GM21529 (cell line): ENCODE results near the gene PAK1IP1.
A peak's percentile ranks its signal among the peaks of the same experiment; 100 is the strongest.
"Not testable (repeated sequence)": the region's sequence is repeated elsewhere in the genome, so short reads cannot be mapped to it uniquely, and the experiment has no call there.

Source experiments
- ATAC-seq: cut with Tn5 transposase; IDR thresholded peaks from one replicate; pipeline ENCODE4 v1.9.1; 2021; ENCODE audit not compliant: unreplicated experiment

The PAK1IP1 gene

DNA sequence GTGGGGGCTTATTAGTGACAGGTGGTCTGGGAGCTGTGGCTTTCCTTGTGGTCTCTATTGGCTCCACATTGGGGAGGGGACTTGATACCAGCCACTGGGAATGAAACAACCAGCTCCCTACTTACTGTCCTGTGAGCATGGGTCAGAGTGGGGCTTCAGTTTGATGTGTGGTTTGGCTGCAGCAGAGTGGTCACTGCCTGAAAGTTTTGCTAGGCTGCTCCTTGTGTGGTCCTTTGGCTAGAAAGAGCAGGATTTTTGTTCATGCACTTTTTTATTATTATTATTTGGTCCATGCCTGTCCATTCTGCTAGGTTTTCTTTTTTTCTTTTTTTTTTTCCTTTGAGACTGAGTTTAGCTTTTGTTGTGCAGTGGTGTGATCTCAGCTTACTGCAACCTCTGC is 45.3 kb downstream of the PAK1IP1 start:
- no peak for ATAC-seq

DNA sequence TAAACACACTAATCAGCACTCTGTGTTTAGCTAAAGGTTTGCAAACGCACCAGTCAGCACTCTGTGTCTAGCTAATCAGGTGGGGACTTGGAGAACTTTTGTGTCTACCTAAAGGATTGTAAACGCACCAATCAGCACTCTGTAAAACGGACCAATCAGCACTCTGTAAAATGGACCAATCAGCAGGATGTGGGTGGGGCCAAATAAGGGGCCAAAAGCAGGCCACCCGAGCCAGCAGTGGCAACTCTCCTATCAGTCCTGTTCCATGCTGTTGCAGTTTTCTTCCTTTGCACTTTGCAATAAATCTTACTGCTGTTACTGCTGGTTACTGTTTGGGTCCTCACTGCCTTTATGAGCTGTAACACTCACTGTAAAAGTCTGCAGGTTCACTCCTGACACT is 46.9 kb downstream of the PAK1IP1 start:
- not testable (repeated sequence) for ATAC-seq

DNA sequence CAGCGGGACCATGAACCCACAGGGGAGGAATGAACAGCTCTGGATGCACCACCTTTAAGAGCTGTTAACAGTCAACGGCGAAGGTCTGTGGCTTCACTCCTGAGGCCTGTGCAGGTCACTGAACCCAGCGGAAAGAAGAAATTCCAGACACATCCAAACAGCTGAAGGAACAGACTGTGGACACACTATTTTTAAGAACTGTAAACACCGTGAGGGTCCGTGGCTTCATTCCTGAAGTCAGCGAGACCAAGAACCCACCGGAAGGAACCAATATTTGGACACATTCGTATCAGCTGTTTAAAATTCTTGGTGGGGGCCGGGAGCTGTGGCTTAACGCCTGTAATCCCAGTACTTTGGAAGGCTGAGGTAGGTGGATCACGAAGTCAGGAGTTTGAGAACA is 47.5 kb downstream of the PAK1IP1 start:
- ATAC-seq: no peak

- ATAC-seq: no peak
Observed at GRCh38 chr6:10743515-10743914, 48.7 kb downstream of the PAK1IP1 start.

DNA sequence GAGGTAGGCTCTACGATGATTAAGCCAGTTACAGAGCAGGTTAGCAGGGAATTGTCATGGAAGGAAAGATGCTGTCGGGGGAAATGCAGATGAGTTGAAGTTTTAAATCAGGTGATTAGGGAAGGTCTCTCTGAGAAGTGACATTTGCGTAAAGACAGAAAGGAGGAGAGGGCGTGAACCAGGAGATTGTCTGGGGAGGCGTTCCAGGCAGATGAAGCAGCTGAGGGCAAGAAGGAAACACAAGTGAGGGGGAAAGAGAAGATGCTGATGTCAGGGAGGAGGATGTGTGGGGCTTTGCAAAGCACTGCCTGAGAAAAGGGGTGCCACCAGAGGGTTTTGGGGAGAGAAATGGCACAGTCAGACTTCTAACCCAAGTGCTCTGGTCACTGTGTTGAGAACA is 50.3 kb downstream of the PAK1IP1 start:
- no peak for ATAC-seq

- ATAC-seq: no peak
Observed at GRCh38 chr6:10746915-10747250, 52.1 kb downstream of the PAK1IP1 start.

- peak; percentile 96 for ATAC-seq
Observed at GRCh38 chr6:10747251-10747972, 52.6 kb downstream of the PAK1IP1 start, which contains the start of gene TMEM14B. TMEM14B (plus strand) TSS chr6:10747805; CDS start chr6:10749246, 1,441 bp downstream.

DNA sequence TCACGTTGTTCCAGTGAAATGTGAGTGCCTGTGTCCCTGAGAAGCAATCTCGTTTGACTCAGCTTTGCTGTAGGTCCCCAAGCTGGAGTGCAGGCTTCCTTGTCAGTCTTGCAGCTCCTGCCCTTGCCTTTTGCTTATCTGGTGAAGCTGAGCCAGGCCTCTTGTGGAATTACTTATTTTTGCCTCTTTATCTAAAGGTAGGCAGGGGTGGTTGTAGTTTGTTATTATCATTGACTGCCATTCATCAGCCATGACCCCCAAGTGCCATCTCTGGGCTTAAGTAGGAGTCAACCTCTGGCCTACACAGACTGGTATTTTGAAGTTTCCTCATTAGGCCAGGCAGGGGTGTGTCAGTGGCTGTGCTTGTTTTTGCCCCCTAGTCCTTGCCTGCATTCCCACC is 55.0 kb downstream of the PAK1IP1 start:
- ATAC-seq: no peak

GRCh38 chr6:10750568-10750967 is 55.8 kb downstream of the PAK1IP1 start:
- not testable (repeated sequence) for ATAC-seq

DNA sequence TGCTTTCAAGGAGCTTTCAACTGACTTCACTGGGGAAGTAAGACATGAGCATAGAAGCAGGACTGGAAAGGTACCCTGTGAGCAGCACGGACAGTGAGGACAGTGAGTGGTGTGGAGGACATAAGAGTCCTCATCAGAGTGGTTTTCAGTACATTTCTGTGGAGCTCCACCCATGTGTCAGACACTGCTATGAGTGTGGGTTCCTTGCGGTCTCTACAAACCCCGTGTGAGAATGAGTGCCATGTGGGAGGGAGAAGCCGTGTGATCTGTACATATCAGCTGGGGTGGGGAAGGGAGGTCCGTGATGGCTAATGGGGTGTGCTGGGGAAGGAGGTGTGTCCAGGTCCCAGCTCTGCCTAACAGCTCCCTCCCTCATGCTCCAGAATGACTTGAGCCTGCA is 57.0 kb downstream of the PAK1IP1 start:
- ATAC-seq: not testable (repeated sequence)

DNA sequence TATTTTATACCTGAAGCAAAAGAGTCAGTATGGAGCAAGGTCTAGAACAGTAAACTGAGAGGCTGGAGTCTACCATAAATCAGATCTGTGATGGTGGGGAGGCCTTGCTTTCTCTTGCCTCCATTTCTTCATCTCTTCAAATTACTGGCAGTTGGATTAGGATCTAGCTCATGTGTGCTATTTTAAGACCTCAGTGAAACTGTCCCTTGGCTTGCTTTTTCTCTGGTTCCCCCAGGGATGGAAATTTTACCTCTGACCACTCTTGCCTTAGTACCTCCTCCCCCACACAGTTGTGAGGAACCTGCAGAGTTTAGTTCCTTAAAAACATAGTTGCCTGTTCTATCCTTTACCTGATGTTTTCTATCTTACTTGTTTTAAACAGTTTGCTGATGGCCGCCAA is 61.3 kb downstream of the PAK1IP1 start:
- no peak for ATAC-seq
